Neuron (in vitro differentiated cells): ENCODE results near the gene CTBP1.
A peak's percentile ranks its signal among the peaks of the same experiment; 100 is the strongest.
"Not testable (repeated sequence)": the region's sequence is repeated elsewhere in the genome, so short reads cannot be mapped to it uniquely, and the experiment has no call there.

Experiments
- H2AFZ ChIP-seq: one replicate; pipeline ENCODE4 v1.6.1; 2013; ENCODE audit warnings: low read depth, mild to moderate bottlenecking, inconsistent platforms, low read length, moderate library complexity
- H3K27me3 ChIP-seq: one replicate; pipeline ENCODE4 v1.6.1; 2013; ENCODE audit warnings: low read length; ENCODE audit not compliant: insufficient read depth
- H3K36me3 ChIP-seq: one replicate; pipeline ENCODE4 v1.6.1; 2013; ENCODE audit warnings: low read length; ENCODE audit not compliant: insufficient read depth
- H3K4me1 ChIP-seq: one replicate; pipeline ENCODE4 v1.6.1; 2013; ENCODE audit warnings: low read length; ENCODE audit not compliant: insufficient read depth
- H3K4me3 ChIP-seq: 2 replicates; pipeline ENCODE4 v1.5.1; 2013; ENCODE audit warnings: mild to moderate bottlenecking, low read length, moderate library complexity
- H3K9me3 ChIP-seq: one replicate; pipeline ENCODE4 v1.6.1; 2013; ENCODE audit warnings: low read length

The CTBP1 gene

GRCh38 chr4:1248245-1249147 is at the start of gene CTBP1:
TSS of gene CTBP1 (minus strand) at chr4:1249130. CDS start at chr4:1241331, 7,799 bp downstream.
- H3K4me3 ChIP-seq: peak within 1 kb of the TSS; percentile 80
- peaks cover 22% of the 10 kb centered on the region for H3K36me3 ChIP-seq
- peaks cover 24% of the 10 kb centered on the region for H3K4me1 ChIP-seq
- peak within 1 kb of the TSS; percentile 72 for H2AFZ ChIP-seq
- no peaks in the 10 kb centered on the region for H3K27me3 ChIP-seq
- H3K9me3 ChIP-seq: peaks cover 19% of the 10 kb centered on the region

- H3K36me3 ChIP-seq: peaks cover 43% of the 10 kb centered on the region
- H3K4me3 ChIP-seq: no peak overlapping the region
- no peak overlapping the region for H2AFZ ChIP-seq
Observed at GRCh38 chr4:1298461-1298860, 49.5 kb upstream of the CTBP1 start.

GRCh38 chr4:1297456-1298325 is 48.8 kb upstream of the CTBP1 start:
- Histone ChIP-seq H3K36me3 (peaks cover 40% of the 10 kb centered on the region), H2AFZ (no peak overlapping the region), H3K27me3 (no peaks in the 10 kb centered on the region), H3K9me3 (peaks cover 13% of the 10 kb centered on the region), H3K4me1 (peaks cover 3% of the 10 kb centered on the region), H3K4me3 (no peak overlapping the region)

More at GRCh38 chr4:1298461-1298860, 49.5 kb upstream of the CTBP1 start:
- no peaks in the 10 kb centered on the region for H3K27me3 ChIP-seq
- H3K9me3 ChIP-seq: peaks cover 16% of the 10 kb centered on the region
- H3K4me1 ChIP-seq: peaks cover 3% of the 10 kb centered on the region

GRCh38 chr4:1297023-1297395 is 48.1 kb upstream of the CTBP1 start:
- no peaks in the 10 kb centered on the region for H3K27me3 ChIP-seq
- peaks cover 13% of the 10 kb centered on the region for H3K9me3 ChIP-seq
- peaks cover 40% of the 10 kb centered on the region for H3K36me3 ChIP-seq
- peaks cover 7% of the 10 kb centered on the region for H3K4me1 ChIP-seq
- H3K4me3 ChIP-seq: no peak overlapping the region
- H2AFZ ChIP-seq: no peak overlapping the region

- H3K4me3 ChIP-seq: no peak overlapping the region
- peaks cover 39% of the 10 kb centered on the region for H3K36me3 ChIP-seq
- H3K4me1 ChIP-seq: peaks cover 11% of the 10 kb centered on the region
- H2AFZ ChIP-seq: no peak overlapping the region
- peaks cover 13% of the 10 kb centered on the region for H3K9me3 ChIP-seq
- H3K27me3 ChIP-seq: no peaks in the 10 kb centered on the region
Observed at GRCh38 chr4:1296324-1297022, 47.5 kb upstream of the CTBP1 start.

- Histone ChIP-seq H3K9me3 (peaks cover 10% of the 10 kb centered on the region), H2AFZ (no peak overlapping the region), H3K36me3 (peaks cover 35% of the 10 kb centered on the region), H3K4me3 (no peak overlapping the region), H3K4me1 (peaks cover 21% of the 10 kb centered on the region), H3K27me3 (no peaks in the 10 kb centered on the region)
Observed at GRCh38 chr4:1295405-1296055, 46.6 kb upstream of the CTBP1 start.

- H3K4me1 ChIP-seq: peaks cover 23% of the 10 kb centered on the region
- no peak overlapping the region for H2AFZ ChIP-seq
- no peak overlapping the region for H3K4me3 ChIP-seq
- H3K27me3 ChIP-seq: no peaks in the 10 kb centered on the region
- peaks cover 30% of the 10 kb centered on the region for H3K36me3 ChIP-seq
- peaks cover 10% of the 10 kb centered on the region for H3K9me3 ChIP-seq
Observed at GRCh38 chr4:1294891-1295290, 46.0 kb upstream of the CTBP1 start.

GRCh38 chr4:1294424-1294823 is 45.5 kb upstream of the CTBP1 start:
- Histone ChIP-seq H3K4me3 (no peak overlapping the region), H3K27me3 (no peaks in the 10 kb centered on the region), H3K9me3 (peaks cover 7% of the 10 kb centered on the region), H3K36me3 (peaks cover 25% of the 10 kb centered on the region), H3K4me1 (peaks cover 23% of the 10 kb centered on the region), H2AFZ (no peak overlapping the region)

GRCh38 chr4:1293991-1294390 is 45.1 kb upstream of the CTBP1 start:
- Histone ChIP-seq H2AFZ (no peak overlapping the region), H3K9me3 (peaks cover 3% of the 10 kb centered on the region), H3K36me3 (peaks cover 21% of the 10 kb centered on the region), H3K4me3 (no peak overlapping the region), H3K4me1 (peaks cover 25% of the 10 kb centered on the region), H3K27me3 (no peaks in the 10 kb centered on the region)

- Histone ChIP-seq H2AFZ (no peak overlapping the region), H3K9me3 (peaks cover 2% of the 10 kb centered on the region), H3K4me3 (no peak overlapping the region), H3K4me1 (peaks cover 28% of the 10 kb centered on the region), H3K36me3 (peaks cover 19% of the 10 kb centered on the region), H3K27me3 (no peaks in the 10 kb centered on the region)
Observed at GRCh38 chr4:1293531-1293941, 44.6 kb upstream of the CTBP1 start.

GRCh38 chr4:1292703-1293011 is 43.7 kb upstream of the CTBP1 start:
- Histone ChIP-seq H3K36me3 (peaks cover 11% of the 10 kb centered on the region), H3K4me1 (peaks cover 28% of the 10 kb centered on the region)
- not testable (repeated sequence) for H3K27me3 ChIP-seq, H2AFZ ChIP-seq, H3K4me3 ChIP-seq, H3K9me3 ChIP-seq

- peaks cover 6% of the 10 kb centered on the region for H3K36me3 ChIP-seq
- H3K9me3 ChIP-seq: no peaks in the 10 kb centered on the region
- peaks cover 28% of the 10 kb centered on the region for H3K4me1 ChIP-seq
- peak overlapping the region; percentile 95 for H3K4me3 ChIP-seq
- H2AFZ ChIP-seq: no peak overlapping the region
- H3K27me3 ChIP-seq: no peaks in the 10 kb centered on the region
Observed at GRCh38 chr4:1291996-1292702, 43.2 kb upstream of the CTBP1 start.
